Measurements from ENCODE around the gene CTBS. TPM values are rescaled to one million over a fixed set of nuclear protein-coding genes. Genes with fewer than 3 reads are reported as not detected.
A peak's percentile ranks its signal among the peaks of the same experiment; 100 is the strongest.

CTBS gene
- total and polyA plus RNA-seq, 2 of the 13 experiments (the other 11 are each of a cell fraction or from before 2014, with no cell fraction given) = 4.7 to 12.4 TPM

- TF ChIP-seq ZHX2 (IDR thresholded peaks at IDR 0.05; ENCODE audit: low read depth) (no peak), ZHX2 (CRISPR knock-in tag; IDR thresholded peaks at IDR 0.05; ENCODE audit: borderline replicate concordance) (0 out of 2 replicates have a peak, but pooled peaks have one; percentile 37), SKI (IDR thresholded peaks at IDR 0.05; ENCODE audit: partially characterized antibody) (peak; percentile 48), ZNF800 (CRISPR knock-in tag; IDR thresholded peaks at IDR 0.05) (0 out of 2 replicates have a peak, but pooled peaks have one; percentile 28), FOSL1 (CRISPR knock-in tag; IDR thresholded peaks at IDR 0.05; ENCODE audit: borderline replicate concordance) (no peak), CEBPG (CRISPR knock-in tag; IDR thresholded peaks at IDR 0.05) (peak; percentile 86), MBD4 (IDR thresholded peaks at IDR 0.05; ENCODE audit: borderline replicate concordance, low read length) (0 out of 2 replicates have a peak, but pooled peaks have one; percentile 28), BHLHE40 (IDR thresholded peaks at IDR 0.05; ENCODE audit: low read length) (0 out of 2 replicates have a peak, but pooled peaks have one; percentile 18), ARHGAP35 (CRISPR knock-in tag; IDR thresholded peaks at IDR 0.05; ENCODE audit: borderline replicate concordance) (no peak), ZBTB43 (CRISPR knock-in tag; conservative IDR thresholded peaks at IDR 0.05) (no peak), ONECUT2 (CRISPR knock-in tag; IDR thresholded peaks at IDR 0.05) (peak; percentile 98), ZBTB25 (CRISPR knock-in tag; IDR thresholded peaks at IDR 0.05) (peak; percentile 66; the same call in 1 of the 2 replicates), ZKSCAN8 (CRISPR knock-in tag; IDR thresholded peaks at IDR 0.05; ENCODE audit: borderline replicate concordance) (peak; percentile 40; the same call in 1 of the 2 replicates), HDAC2 (CRISPR knock-in tag; IDR thresholded peaks at IDR 0.05) (peak; percentile 42; the same call in 1 of the 2 replicates), AGO1 (IDR thresholded peaks at IDR 0.05; ENCODE audit: low read depth, low read length, poor library complexity, severe bottlenecking) (no peak), ZNF382 (CRISPR knock-in tag; IDR thresholded peaks at IDR 0.05; ENCODE audit: borderline replicate concordance) (no peak)
Observed at GRCh38 chr1:84504580-84505492, 69.4 kb downstream of the CTBS start (continued).

All from HepG2 (cell line).